NOMO-1 treated with dmso at 0.1 percent for 144 hours (cell line): Measurements from ENCODE around the gene PRSS38.

Experiments used
- DNase-seq: peaks from one replicate; lab custom pipeline; 2025; ENCODE audit not compliant: unreplicated experiment; lab: John Stamatoyannopoulos, UW

Gene PRSS38

GRCh38 chr1:227815468-227816409, at the start of gene PRSS38:
Gene PRSS38, plus strand, starts transcription at chr1:227815675. Its CDS starts 42 bp downstream, at chr1:227815717.
- DNase-seq, result no peak

GRCh38 chr1:227766015-227766634, 49.4 kb upstream of the PRSS38 start:
- no peak for DNase-seq

GRCh38 chr1:227766653-227767277, 48.7 kb upstream of the PRSS38 start:
- no peak for DNase-seq

GRCh38 chr1:227767401-227768124, 47.9 kb upstream of the PRSS38 start:
- no peak for DNase-seq

GRCh38 chr1:227768125-227768439, 47.4 kb upstream of the PRSS38 start:
- no peak for DNase-seq

- no peak for DNase-seq
Observed at GRCh38 chr1:227768640-227769039, 46.8 kb upstream of the PRSS38 start.

GRCh38 chr1:227769047-227769935, 46.2 kb upstream of the PRSS38 start:
- DNase-seq, result no peak

GRCh38 chr1:227769936-227770494, 45.5 kb upstream of the PRSS38 start:
- no peak for DNase-seq

GRCh38 chr1:227770812-227771211, 44.7 kb upstream of the PRSS38 start:
- no peak for DNase-seq

GRCh38 chr1:227771326-227771725, 44.1 kb upstream of the PRSS38 start:
- no peak for DNase-seq

GRCh38 chr1:227771771-227772170, 43.7 kb upstream of the PRSS38 start:
- DNase-seq, result no peak

GRCh38 chr1:227773558-227773957, 41.9 kb upstream of the PRSS38 start:
- DNase-seq, result no peak

- no peak for DNase-seq
Observed at GRCh38 chr1:227774051-227774731, 41.3 kb upstream of the PRSS38 start.

GRCh38 chr1:227774821-227775661, 40.4 kb upstream of the PRSS38 start:
- no peak for DNase-seq

- no peak for DNase-seq
Observed at GRCh38 chr1:227775841-227776240, 39.6 kb upstream of the PRSS38 start.

- DNase-seq, result no peak
Observed at GRCh38 chr1:227776331-227776771, 39.1 kb upstream of the PRSS38 start.

- DNase-seq, result no peak
Observed at GRCh38 chr1:227777156-227777555, 38.3 kb upstream of the PRSS38 start.

GRCh38 chr1:227777646-227778045, 37.8 kb upstream of the PRSS38 start:
- DNase-seq, result no peak
